Karpas-422 (cell line): ENCODE measurements around the gene B4GALNT2. TPM values are rescaled to one million over a fixed set of nuclear protein-coding genes. Genes with fewer than 3 reads are reported as not detected.
"Not testable (repeated sequence)": the region's sequence is repeated elsewhere in the genome, so short reads cannot be mapped to it uniquely, and the experiment has no call there.

Source experiments
- DNase-seq: peaks from one replicate; pipeline ENCODE4 v3.0.0-alpha.2; 2015
- H2AFZ ChIP-seq: fragments of 200-600 bp; sonication (generic); 2 replicates; pipeline ENCODE4 v1.6.1; 2014; ENCODE audit warnings: antibody characterized with exemption, low read length, mixed read lengths
- H3K27ac ChIP-seq: fragments of 200-600 bp; sonication (generic); 2 replicates; pipeline ENCODE4 v1.5.1; 2014; ENCODE audit warnings: mild to moderate bottlenecking, low read length, moderate library complexity
- H3K27me3 ChIP-seq: fragments of 200-600 bp; sonication (generic); 2 replicates; pipeline ENCODE4 v1.6.1; 2014; ENCODE audit warnings: low read length, mixed read lengths
- H3K36me3 ChIP-seq: fragments of 200-600 bp; sonication (generic); 2 replicates; pipeline ENCODE4 v1.6.1; 2014; ENCODE audit warnings: low read length, mixed read lengths; ENCODE audit not compliant: insufficient read depth
- H3K4me1 ChIP-seq: fragments of 200-600 bp; sonication (generic); 2 replicates; pipeline ENCODE4 v1.6.1; 2014; ENCODE audit warnings: mild to moderate bottlenecking, low read length, mixed read lengths
- H3K4me2 ChIP-seq: fragments of 200-600 bp; sonication (generic); 2 replicates; pipeline ENCODE4 v1.6.1; 2014; ENCODE audit warnings: low read length, low read depth, mild to moderate bottlenecking; ENCODE audit not compliant: poor library complexity, severe bottlenecking
- H3K4me3 ChIP-seq: fragments of 200-600 bp; sonication (generic); 2 replicates; pipeline ENCODE4 v1.5.1; 2014; ENCODE audit warnings: mild to moderate bottlenecking, antibody characterized with exemption, low read length, mixed read lengths
- H3K79me2 ChIP-seq: fragments of 200-600 bp; sonication (generic); 2 replicates; pipeline ENCODE4 v1.6.1; 2014; ENCODE audit warnings: mild to moderate bottlenecking, low read length, mixed read lengths
- H3K9ac ChIP-seq: fragments of 200-600 bp; sonication (generic); 2 replicates; pipeline ENCODE4 v1.6.0; 2014; ENCODE audit warnings: low read length
- H3K9me2 ChIP-seq: fragments of 200-600 bp; sonication (generic), shearing (Covaris generic); replicated peaks from 2 replicates; pipeline ENCODE4 v1.6.0; 2014; ENCODE audit warnings: mild to moderate bottlenecking, low read length, moderate library complexity; ENCODE audit not compliant: insufficient read depth
- H3K9me3 ChIP-seq: fragments of 300-700, 200-600 bp; sonication (generic); 2 replicates; pipeline ENCODE4 v1.6.1; 2014; ENCODE audit warnings: low read length, mixed read lengths
- H4K20me1 ChIP-seq: fragments of 200-600 bp; sonication (generic); 2 replicates; pipeline ENCODE4 v1.6.1; 2014; ENCODE audit warnings: mild to moderate bottlenecking, antibody characterized with exemption, low read length, low read depth; ENCODE audit not compliant: insufficient read depth
- total RNA-seq: library from RNA; depleted of rRNA; stranded (reverse); fragments of >200 nt; shearing (Covaris generic); gene quantifications from 2 replicates; pipeline ENCODE4 v1.2.3, GENCODE V29; 2014; ENCODE audit warnings: low replicate concordance

The B4GALNT2 gene
- total RNA-seq, 1 experiment from 2014 or later = not detected

- not testable (repeated sequence) for H3K36me3 ChIP-seq, DNase-seq, H3K9me2 ChIP-seq, H3K9ac ChIP-seq, H3K4me2 ChIP-seq, H3K9me3 ChIP-seq, H3K27me3 ChIP-seq, H2AFZ ChIP-seq, H3K79me2 ChIP-seq, H3K27ac ChIP-seq, H4K20me1 ChIP-seq, H3K4me3 ChIP-seq
- H3K4me1 ChIP-seq = peaks cover 24% of the 10 kb centered on the region
Measured at GRCh38 chr17:49185381-49185780, 52.8 kb downstream of the B4GALNT2 start.

- no peak overlapping the region for H3K4me3 ChIP-seq
- H3K27me3 ChIP-seq = no peaks in the 10 kb centered on the region
- H4K20me1 ChIP-seq = no peaks in the 10 kb centered on the region
- H3K36me3 ChIP-seq = no peaks in the 10 kb centered on the region
- H3K9me2 ChIP-seq = no peaks in the 10 kb centered on the region
- peaks cover 36% of the 10 kb centered on the region for H3K4me1 ChIP-seq
- H3K4me2 ChIP-seq = no peak overlapping the region
- peaks cover 6% of the 10 kb centered on the region for H3K9me3 ChIP-seq
- H3K9ac ChIP-seq = no peak overlapping the region
- H2AFZ ChIP-seq = no peak overlapping the region
- H3K27ac ChIP-seq = no peak overlapping the region
- H3K79me2 ChIP-seq = no peaks in the 10 kb centered on the region
- no peak for DNase-seq
Measured at GRCh38 chr17:49187301-49187700, 54.7 kb downstream of the B4GALNT2 start.

DNA sequence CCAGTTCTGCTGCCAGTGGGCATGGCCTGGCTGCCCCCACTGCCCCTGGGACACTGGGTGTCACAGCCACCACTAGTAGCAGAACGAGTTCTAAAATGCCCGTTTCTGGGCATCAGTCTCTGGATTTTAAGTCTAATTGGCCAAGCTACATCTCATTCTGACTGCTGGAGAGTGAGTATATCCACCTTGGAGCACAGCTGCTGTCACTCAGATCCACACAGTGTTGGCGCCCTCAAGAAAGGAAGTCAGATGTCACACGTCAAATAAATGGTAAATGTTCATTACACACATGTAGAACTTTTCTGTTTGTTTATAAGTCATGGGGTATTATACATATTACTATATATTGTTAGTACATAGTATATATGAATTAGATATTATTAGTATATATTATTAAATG, 58.4 kb downstream of the B4GALNT2 start:
- Histone ChIP-seq H3K9me2 (no peaks in the 10 kb centered on the region), H3K79me2 (no peaks in the 10 kb centered on the region), H3K4me2 (peak overlapping the region; percentile 99), H3K27ac (peak overlapping the region; percentile 97; the same call in 1 of the 2 replicates), H3K9ac (peak overlapping the region; percentile 12; the same call in 1 of the 2 replicates), H3K27me3 (no peaks in the 10 kb centered on the region), H2AFZ (peak overlapping the region; percentile 55; the same call in 1 of the 2 replicates), H4K20me1 (no peaks in the 10 kb centered on the region), H3K36me3 (no peaks in the 10 kb centered on the region), H3K4me3 (no peak overlapping the region), H3K4me1 (peaks cover 39% of the 10 kb centered on the region), H3K9me3 (no peaks in the 10 kb centered on the region)
- DNase-seq = peak; percentile 69

DNA sequence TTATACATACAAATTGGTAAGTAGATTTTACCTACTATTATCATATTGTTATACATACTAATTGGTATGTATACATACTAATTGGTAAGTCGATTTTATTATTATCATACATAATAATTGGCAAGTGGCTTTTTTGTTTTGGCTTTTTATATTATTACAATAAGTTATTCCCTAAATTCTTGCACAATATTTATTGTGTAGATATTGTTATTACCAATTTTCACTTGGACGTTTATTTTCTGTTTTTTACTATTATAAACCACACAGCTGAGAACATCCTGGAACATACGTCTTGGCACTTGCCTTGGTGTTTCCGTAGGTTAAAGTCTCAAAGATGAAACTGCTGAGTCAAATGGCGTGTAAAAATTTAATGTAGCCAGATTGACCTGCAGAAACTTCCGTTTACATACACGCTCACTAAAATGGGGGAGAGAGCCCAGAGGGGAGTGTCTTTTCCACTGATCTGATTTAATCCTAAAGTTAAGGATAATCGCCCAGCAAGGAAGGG, 58.9 kb downstream of the B4GALNT2 start:
- peaks cover 45% of the 10 kb centered on the region for H3K4me1 ChIP-seq
- peak overlapping the region; percentile 79 for H3K4me3 ChIP-seq
- H3K79me2 ChIP-seq = no peaks in the 10 kb centered on the region
- peak overlapping the region; percentile 24 for H2AFZ ChIP-seq
- no peaks in the 10 kb centered on the region for H3K27me3 ChIP-seq
- H3K9me2 ChIP-seq = no peaks in the 10 kb centered on the region
- no peaks in the 10 kb centered on the region for H4K20me1 ChIP-seq
- DNase-seq = no peak
- H3K36me3 ChIP-seq = no peaks in the 10 kb centered on the region
- H3K9ac ChIP-seq = peak overlapping the region; percentile 96
- peak overlapping the region; percentile 99 for H3K4me2 ChIP-seq
- peak overlapping the region; percentile 97 for H3K27ac ChIP-seq
- H3K9me3 ChIP-seq = no peaks in the 10 kb centered on the region

GRCh38 chr17:49191917-49192741, 59.6 kb downstream of the B4GALNT2 start:
- Histone ChIP-seq H2AFZ (peak overlapping the region; percentile 24), H3K9me3 (no peaks in the 10 kb centered on the region), H4K20me1 (no peaks in the 10 kb centered on the region), H3K9ac (peak overlapping the region; percentile 96), H3K4me3 (peak overlapping the region; percentile 79), H3K79me2 (no peaks in the 10 kb centered on the region), H3K36me3 (no peaks in the 10 kb centered on the region), H3K4me2 (peak overlapping the region; percentile 99), H3K4me1 (peaks cover 47% of the 10 kb centered on the region), H3K27me3 (no peaks in the 10 kb centered on the region), H3K9me2 (no peaks in the 10 kb centered on the region), H3K27ac (peak overlapping the region; percentile 97)
- DNase-seq = peak; percentile 96

- Histone ChIP-seq H3K9me3 (no peaks in the 10 kb centered on the region), H3K27ac (peak overlapping the region; percentile 97), H3K9me2 (no peaks in the 10 kb centered on the region), H3K27me3 (no peaks in the 10 kb centered on the region), H3K4me2 (peak overlapping the region; percentile 99), H3K4me1 (peaks cover 50% of the 10 kb centered on the region), H3K4me3 (peak overlapping the region; percentile 79), H3K9ac (peak overlapping the region; percentile 74), H3K36me3 (no peaks in the 10 kb centered on the region), H4K20me1 (no peaks in the 10 kb centered on the region), H3K79me2 (no peaks in the 10 kb centered on the region), H2AFZ (peak overlapping the region; percentile 89)
- peak; percentile 80 for DNase-seq
Measured at GRCh38 chr17:49193513-49194296, 61.1 kb downstream of the B4GALNT2 start.

GRCh38 chr17:49194297-49194607, 61.7 kb downstream of the B4GALNT2 start:
- H3K4me2 ChIP-seq = peak overlapping the region; percentile 99
- H3K9me3 ChIP-seq = no peaks in the 10 kb centered on the region
- no peaks in the 10 kb centered on the region for H3K36me3 ChIP-seq
- H3K9me2 ChIP-seq = no peaks in the 10 kb centered on the region
- H3K79me2 ChIP-seq = no peaks in the 10 kb centered on the region
- peak overlapping the region; percentile 89 for H2AFZ ChIP-seq
- peak overlapping the region; percentile 97 for H3K27ac ChIP-seq
- H4K20me1 ChIP-seq = no peaks in the 10 kb centered on the region
- H3K27me3 ChIP-seq = no peaks in the 10 kb centered on the region
- H3K9ac ChIP-seq = peak overlapping the region; percentile 74
- H3K4me3 ChIP-seq = peak overlapping the region; percentile 79; the same call in 1 of the 2 replicates
- DNase-seq = no peak
- H3K4me1 ChIP-seq = peaks cover 50% of the 10 kb centered on the region

DNA sequence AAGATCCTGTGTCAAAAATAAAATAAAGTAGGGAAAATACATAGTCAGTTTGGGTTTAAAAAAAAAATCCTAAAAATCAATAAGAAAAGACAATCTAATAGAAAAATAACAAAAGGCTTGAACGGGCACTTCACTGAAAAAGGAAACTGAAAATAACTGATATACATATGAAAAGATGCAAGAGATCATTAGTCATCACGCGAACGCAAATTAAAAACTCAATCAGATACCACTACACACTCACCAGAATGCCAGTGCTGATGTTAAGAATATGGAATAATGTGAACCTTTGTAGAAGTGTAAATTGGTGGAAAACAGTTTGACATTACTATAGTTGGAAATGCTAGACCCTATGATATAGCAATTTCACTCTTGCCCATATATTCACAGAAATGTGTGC, 63.2 kb downstream of the B4GALNT2 start:
- H3K4me2 ChIP-seq = peak overlapping the region; percentile 26
- H3K4me3 ChIP-seq = no peak overlapping the region
- H3K9ac ChIP-seq = no peak overlapping the region
- H2AFZ ChIP-seq = no peak overlapping the region
- H3K36me3 ChIP-seq = no peaks in the 10 kb centered on the region
- no peaks in the 10 kb centered on the region for H3K9me2 ChIP-seq
- H3K9me3 ChIP-seq = no peaks in the 10 kb centered on the region
- no peak for DNase-seq
- no peaks in the 10 kb centered on the region for H4K20me1 ChIP-seq
- peaks cover 48% of the 10 kb centered on the region for H3K4me1 ChIP-seq
- peak overlapping the region; percentile 70 for H3K27ac ChIP-seq
- no peaks in the 10 kb centered on the region for H3K79me2 ChIP-seq
- H3K27me3 ChIP-seq = no peaks in the 10 kb centered on the region
